ENCODE data around the gene SYNE4. TPM values are rescaled to one million over a fixed set of nuclear protein-coding genes. Genes with fewer than 3 reads are reported as not detected.

The SYNE4 gene
- polyA plus RNA-seq, 1 of the 3 experiments (the other 2 are of a cell fraction): 0.48 TPM

DNA sequence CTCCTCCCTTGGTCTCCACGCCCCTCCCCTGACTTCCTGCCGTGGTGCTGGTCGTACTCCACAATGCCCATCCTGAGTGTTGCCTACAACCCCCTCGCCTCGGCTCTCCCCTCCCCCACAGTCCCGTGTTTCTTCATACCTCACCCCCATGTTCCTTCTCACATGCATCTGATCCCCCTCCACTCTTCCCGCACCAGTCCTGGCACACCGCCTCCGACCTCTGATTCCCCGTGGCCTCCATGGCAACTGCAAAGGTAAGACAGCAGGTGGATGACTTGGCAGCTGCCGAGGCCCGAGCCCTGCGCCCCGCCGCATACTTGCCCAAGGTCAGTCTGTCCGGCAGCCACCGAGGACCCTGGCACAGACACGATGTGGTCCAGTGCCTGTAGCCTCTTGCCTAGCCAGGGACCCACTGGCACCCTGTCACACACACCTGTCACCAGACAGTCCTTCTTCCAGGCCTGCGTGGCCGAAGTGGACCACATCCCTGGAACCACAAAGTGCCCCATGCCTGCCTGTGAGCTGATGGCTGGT is 29.7 kb downstream of the SYNE4 start:
- 47% methylated on average over 20 of the region's 20 CpGs for WGBS (ENCODE audit: low lambda C conversion rate)
- ChIA-PET POLR2A (interaction anchor here (0.6 kb wide), 1 partner anchor 30 kb away, joined by 3 read pairs; no protein-coding TSS in a partner anchor), CTCF (no interaction called here)

More for the DNA sequence above, 29.7 kb downstream of the SYNE4 start:
- H3K4me1 ChIP-seq (ENCODE audit: control insufficient read depth in 1 of 2, insufficient read depth in 2 of 2, low read depth in 1 of 2, low read length in 1 of 2): no peaks in the 10 kb centered on the region
- H3K4me2 ChIP-seq: no peak overlapping the region
- no peaks in the 10 kb centered on the region for H3K36me3 ChIP-seq (replicated peaks in 1 of 2; ENCODE audit: control insufficient read depth in 1 of 2, insufficient read depth in 2 of 2, low read length in 1 of 2)
- H3K27ac ChIP-seq (ENCODE audit: low read depth in 2 of 2, low read length in 1 of 2): no peak overlapping the region
- H3K27me3 ChIP-seq (ENCODE audit: insufficient read depth): no peaks in the 10 kb centered on the region
- H3K9me2 ChIP-seq: no peaks in the 10 kb centered on the region
- no peaks in the 10 kb centered on the region for H3F3A ChIP-seq (replicated peaks; ENCODE audit: insufficient read depth)
- H2AFZ ChIP-seq (ENCODE audit: low read depth): no peak overlapping the region
- no peak overlapping the region for H3K9ac ChIP-seq
- no peak for TF ChIP-seq SIN3A (IDR thresholded peaks at IDR 0.05; ENCODE audit: borderline replicate concordance, low read depth, low read length)
- TF ChIP-seq TEAD4 (IDR thresholded peaks at IDR 0.05; ENCODE audit: borderline replicate concordance, insufficient read depth): no peak
- TF ChIP-seq JUND (IDR thresholded peaks at IDR 0.05): no peak
- TF ChIP-seq TCF12 (IDR thresholded peaks at IDR 0.05): no peak
- TF ChIP-seq, protein P1, sequence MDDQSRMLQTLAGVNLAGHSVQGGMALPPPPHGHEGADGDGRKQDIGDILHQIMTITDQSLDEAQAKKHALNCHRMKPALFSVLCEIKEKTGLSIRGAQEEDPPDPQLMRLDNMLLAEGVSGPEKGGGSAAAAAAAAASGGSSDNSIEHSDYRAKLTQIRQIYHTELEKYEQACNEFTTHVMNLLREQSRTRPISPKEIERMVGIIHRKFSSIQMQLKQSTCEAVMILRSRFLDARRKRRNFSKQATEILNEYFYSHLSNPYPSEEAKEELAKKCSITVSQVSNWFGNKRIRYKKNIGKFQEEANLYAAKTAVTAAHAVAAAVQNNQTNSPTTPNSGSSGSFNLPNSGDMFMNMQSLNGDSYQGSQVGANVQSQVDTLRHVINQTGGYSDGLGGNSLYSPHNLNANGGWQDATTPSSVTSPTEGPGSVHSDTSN (IDR thresholded peaks at IDR 0.05): no peak
- TF ChIP-seq, protein P2, sequence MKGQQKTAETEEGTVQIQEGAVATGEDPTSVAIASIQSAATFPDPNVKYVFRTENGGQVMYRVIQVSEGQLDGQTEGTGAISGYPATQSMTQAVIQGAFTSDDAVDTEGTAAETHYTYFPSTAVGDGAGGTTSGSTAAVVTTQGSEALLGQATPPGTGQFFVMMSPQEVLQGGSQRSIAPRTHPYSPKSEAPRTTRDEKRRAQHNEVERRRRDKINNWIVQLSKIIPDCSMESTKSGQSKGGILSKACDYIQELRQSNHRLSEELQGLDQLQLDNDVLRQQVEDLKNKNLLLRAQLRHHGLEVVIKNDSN (IDR thresholded peaks at IDR 0.05; ENCODE audit: borderline replicate concordance, low read depth): no peak
- TF ChIP-seq NRF1 (IDR thresholded peaks at IDR 0.05; ENCODE audit: low read depth, low read length): no peak
- TF ChIP-seq FOSL2 (IDR thresholded peaks at IDR 0.05; ENCODE audit: borderline replicate concordance, low read depth): no peak
- TF ChIP-seq, protein P3, sequence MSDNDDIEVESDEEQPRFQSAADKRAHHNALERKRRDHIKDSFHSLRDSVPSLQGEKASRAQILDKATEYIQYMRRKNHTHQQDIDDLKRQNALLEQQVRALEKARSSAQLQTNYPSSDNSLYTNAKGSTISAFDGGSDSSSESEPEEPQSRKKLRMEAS (IDR thresholded peaks at IDR 0.05; ENCODE audit: low read depth): no peak
- no peak for TF ChIP-seq GATA2 (CRISPR knock-in tag; IDR thresholded peaks at IDR 0.05)
- TF ChIP-seq, protein P4, sequence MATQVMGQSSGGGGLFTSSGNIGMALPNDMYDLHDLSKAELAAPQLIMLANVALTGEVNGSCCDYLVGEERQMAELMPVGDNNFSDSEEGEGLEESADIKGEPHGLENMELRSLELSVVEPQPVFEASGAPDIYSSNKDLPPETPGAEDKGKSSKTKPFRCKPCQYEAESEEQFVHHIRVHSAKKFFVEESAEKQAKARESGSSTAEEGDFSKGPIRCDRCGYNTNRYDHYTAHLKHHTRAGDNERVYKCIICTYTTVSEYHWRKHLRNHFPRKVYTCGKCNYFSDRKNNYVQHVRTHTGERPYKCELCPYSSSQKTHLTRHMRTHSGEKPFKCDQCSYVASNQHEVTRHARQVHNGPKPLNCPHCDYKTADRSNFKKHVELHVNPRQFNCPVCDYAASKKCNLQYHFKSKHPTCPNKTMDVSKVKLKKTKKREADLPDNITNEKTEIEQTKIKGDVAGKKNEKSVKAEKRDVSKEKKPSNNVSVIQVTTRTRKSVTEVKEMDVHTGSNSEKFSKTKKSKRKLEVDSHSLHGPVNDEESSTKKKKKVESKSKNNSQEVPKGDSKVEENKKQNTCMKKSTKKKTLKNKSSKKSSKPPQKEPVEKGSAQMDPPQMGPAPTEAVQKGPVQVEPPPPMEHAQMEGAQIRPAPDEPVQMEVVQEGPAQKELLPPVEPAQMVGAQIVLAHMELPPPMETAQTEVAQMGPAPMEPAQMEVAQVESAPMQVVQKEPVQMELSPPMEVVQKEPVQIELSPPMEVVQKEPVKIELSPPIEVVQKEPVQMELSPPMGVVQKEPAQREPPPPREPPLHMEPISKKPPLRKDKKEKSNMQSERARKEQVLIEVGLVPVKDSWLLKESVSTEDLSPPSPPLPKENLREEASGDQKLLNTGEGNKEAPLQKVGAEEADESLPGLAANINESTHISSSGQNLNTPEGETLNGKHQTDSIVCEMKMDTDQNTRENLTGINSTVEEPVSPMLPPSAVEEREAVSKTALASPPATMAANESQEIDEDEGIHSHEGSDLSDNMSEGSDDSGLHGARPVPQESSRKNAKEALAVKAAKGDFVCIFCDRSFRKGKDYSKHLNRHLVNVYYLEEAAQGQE (IDR thresholded peaks at IDR 0.05; ENCODE audit: low read depth, low read length): no peak
- TF ChIP-seq, protein P5, sequence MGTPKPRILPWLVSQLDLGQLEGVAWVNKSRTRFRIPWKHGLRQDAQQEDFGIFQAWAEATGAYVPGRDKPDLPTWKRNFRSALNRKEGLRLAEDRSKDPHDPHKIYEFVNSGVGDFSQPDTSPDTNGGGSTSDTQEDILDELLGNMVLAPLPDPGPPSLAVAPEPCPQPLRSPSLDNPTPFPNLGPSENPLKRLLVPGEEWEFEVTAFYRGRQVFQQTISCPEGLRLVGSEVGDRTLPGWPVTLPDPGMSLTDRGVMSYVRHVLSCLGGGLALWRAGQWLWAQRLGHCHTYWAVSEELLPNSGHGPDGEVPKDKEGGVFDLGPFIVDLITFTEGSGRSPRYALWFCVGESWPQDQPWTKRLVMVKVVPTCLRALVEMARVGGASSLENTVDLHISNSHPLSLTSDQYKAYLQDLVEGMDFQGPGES (IDR thresholded peaks at IDR 0.05; ENCODE audit: low read depth, low read length): no peak
- TF ChIP-seq POLR2AphosphoS5 (IDR thresholded peaks at IDR 0.05; ENCODE audit: low read depth, low read length): no peak
- TF ChIP-seq FOXM1 (IDR thresholded peaks at IDR 0.05; ENCODE audit: low read depth): no peak
- no peak for TF ChIP-seq RFX5 (IDR thresholded peaks at IDR 0.05; ENCODE audit: low read length)
- no peaks in the 10 kb centered on the region for H4K20me1 ChIP-seq (ENCODE audit: insufficient read depth)
- H3K79me2 ChIP-seq (ENCODE audit: insufficient read depth): no peaks in the 10 kb centered on the region
- no peaks in the 10 kb centered on the region for H3K9me3 ChIP-seq
- no peak for DNase-seq
- H3K4me3 ChIP-seq (ENCODE audit: low read depth in 2 of 2, low read length in 1 of 2): no peak overlapping the region
